GM23248 (cell line): Measurements from ENCODE around the gene TNFAIP8L1.

ENCODE experiments used
- EZH2 ChIP-seq: fragments of 200-600 bp; sonication (generic); IDR thresholded peaks from 2 replicates; pipeline ENCODE4 v1.6.1; 2018; ENCODE audit warnings: antibody characterized with exemption, mild to moderate bottlenecking; ENCODE audit not compliant: insufficient read depth, poor library complexity, severe bottlenecking
- EZH2phosphoT487 ChIP-seq: fragments of 200-600 bp; sonication (generic); IDR thresholded peaks from 2 replicates; pipeline ENCODE4 v1.6.1; 2018; ENCODE audit warnings: antibody characterized with exemption, moderate library complexity, mild to moderate bottlenecking, low read depth; ENCODE audit not compliant: insufficient read depth

DNA sequence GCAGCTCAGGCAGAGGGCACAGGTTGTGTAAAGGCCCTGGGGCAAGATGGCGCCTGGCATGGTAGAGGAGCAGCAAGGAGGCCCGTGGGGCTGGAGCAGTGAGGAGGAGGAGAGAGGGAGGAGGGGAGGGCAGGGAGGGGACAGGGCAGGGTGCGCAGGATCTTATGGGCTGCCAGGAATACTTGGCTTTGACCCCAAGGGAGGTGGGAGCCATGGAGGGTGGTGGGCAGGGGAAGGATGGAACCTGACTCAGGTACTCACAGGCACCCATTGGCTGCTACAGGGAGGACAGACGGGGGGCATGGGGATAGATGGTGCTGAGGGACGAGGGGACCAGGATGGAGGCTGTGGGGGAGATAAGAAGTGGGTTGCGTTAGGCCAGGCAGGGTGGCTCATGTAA, 3.3 kb downstream of the TNFAIP8L1 start:
- no peak for TF ChIP-seq EZH2
- no peak for TF ChIP-seq EZH2phosphoT487
